Stimulated activated naive CD8-positive, alpha-beta T cell treated with anti-CD3 and anti-CD28 coated beads, Interleukin-15, Interleukin-2, amounts not matched to agents 100 ng/mL and 50 ng/mL, for 24 hours (primary cell): ENCODE measurements around the gene UBE3B.

Experiments
- H3K27ac Mint-ChIP-seq: one replicate; pipeline ENCODE4 v1.8.0; 2021; ENCODE audit warnings: mild to moderate bottlenecking, mixed read lengths
- H3K27me3 Mint-ChIP-seq: one replicate; pipeline ENCODE4 v1.8.0; 2021; ENCODE audit warnings: mixed read lengths
- H3K36me3 Mint-ChIP-seq: one replicate; pipeline ENCODE4 v1.8.0; 2021; ENCODE audit warnings: low read depth, mixed read lengths
- H3K4me1 Mint-ChIP-seq: one replicate; pipeline ENCODE4 v1.8.0; 2021; ENCODE audit warnings: low read depth, mixed read lengths
- H3K4me3 Mint-ChIP-seq: one replicate; pipeline ENCODE4 v1.8.0; 2021; ENCODE audit warnings: mild to moderate bottlenecking, mixed read lengths
- H3K9me3 Mint-ChIP-seq: one replicate; pipeline ENCODE4 v1.8.0; 2021; ENCODE audit warnings: mixed read lengths

UBE3B gene

DNA sequence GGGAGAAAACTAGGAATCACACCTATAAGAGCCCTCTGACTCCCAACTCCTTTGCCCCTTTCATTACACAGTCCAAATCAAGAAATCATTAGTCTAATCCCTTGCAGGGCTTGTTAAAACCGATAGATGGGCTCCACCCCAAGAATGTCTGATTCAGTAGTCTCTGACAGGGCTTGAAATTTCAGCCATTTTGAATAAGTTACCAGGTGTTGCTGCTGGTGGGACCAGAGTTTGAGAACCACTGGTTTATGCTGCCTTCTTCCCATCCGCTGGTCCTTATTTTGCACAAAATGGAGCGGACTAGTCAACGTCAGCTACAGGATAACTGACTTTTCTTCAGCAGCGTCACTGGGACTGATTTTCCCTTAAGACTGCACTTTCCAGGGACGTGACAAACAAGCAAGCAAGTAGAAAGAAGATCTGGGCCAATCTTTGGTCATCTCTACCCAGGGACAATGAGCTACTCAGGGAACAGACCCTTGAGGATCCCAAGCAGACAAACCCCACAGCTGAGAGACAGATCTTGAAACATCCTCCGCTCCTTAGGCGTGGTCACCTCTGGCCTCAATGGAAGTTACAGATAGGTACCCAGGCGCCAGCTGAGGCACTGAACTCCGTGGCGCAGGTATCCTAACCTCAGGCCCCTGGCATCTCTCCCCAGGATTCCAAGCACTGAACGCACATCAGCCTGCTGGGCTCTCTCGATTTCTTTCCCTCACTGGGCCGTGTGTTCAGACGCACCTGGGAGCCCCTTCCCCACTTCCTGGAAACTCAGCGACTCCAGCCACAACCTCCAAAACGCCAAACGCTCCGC lies 1.2 kb upstream of the UBE3B start:
- no peaks in the 10 kb centered on the region for H3K9me3 Mint-ChIP-seq
- H3K36me3 Mint-ChIP-seq, result no peaks in the 10 kb centered on the region
- H3K4me1 Mint-ChIP-seq, result peaks cover 40% of the 10 kb centered on the region
- H3K27ac Mint-ChIP-seq, result peak overlapping the region; percentile 99
- peak overlapping the region; percentile 96 for H3K4me3 Mint-ChIP-seq
- no peaks in the 10 kb centered on the region for H3K27me3 Mint-ChIP-seq

DNA sequence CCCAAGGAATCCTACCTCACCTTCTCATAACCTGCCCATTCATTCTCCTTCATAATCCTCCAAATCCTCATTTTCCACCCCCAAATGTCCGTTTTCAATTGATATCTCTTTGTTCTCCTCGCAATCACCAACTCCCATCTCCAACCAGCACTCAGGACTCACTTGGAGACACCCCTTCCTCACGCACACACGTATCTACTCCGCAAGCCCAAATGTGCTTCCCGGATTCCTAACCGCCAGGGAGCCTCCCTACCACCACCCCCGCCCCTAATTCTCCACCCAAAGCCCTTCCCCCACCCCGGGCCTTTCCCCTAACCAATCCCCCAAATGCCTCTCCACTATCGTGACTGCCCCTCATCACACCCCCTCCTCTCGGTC lies 638 bp upstream of the UBE3B start:
- peak overlapping the region; percentile 99 for H3K27ac Mint-ChIP-seq
- H3K9me3 Mint-ChIP-seq, result no peaks in the 10 kb centered on the region
- H3K36me3 Mint-ChIP-seq, result no peaks in the 10 kb centered on the region
- H3K4me3 Mint-ChIP-seq, result peak overlapping the region; percentile 96
- H3K27me3 Mint-ChIP-seq, result no peaks in the 10 kb centered on the region
- peaks cover 40% of the 10 kb centered on the region for H3K4me1 Mint-ChIP-seq

DNA sequence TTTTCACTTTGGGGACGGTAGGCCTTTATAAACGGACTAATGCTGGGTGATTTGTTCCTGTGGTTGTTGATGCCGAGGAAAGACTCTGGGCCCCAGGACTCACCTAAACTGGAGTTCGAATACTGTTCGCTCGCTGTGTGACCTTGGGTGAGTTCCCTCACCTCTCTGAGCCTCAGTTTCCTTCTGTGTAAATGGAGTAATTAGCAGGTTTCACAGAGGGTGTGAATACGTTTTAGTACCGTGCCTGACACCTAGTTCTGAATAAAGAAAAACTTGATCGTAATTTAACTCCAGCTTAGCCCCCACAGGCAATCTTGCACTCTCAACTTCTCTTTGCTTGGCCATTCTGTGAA lies 505 bp downstream of the UBE3B start:
- H3K4me3 Mint-ChIP-seq, result peak overlapping the region; percentile 96
- H3K27me3 Mint-ChIP-seq, result no peaks in the 10 kb centered on the region
- H3K27ac Mint-ChIP-seq, result peak overlapping the region; percentile 99
- no peaks in the 10 kb centered on the region for H3K36me3 Mint-ChIP-seq
- H3K9me3 Mint-ChIP-seq, result no peaks in the 10 kb centered on the region
- peaks cover 40% of the 10 kb centered on the region for H3K4me1 Mint-ChIP-seq

DNA sequence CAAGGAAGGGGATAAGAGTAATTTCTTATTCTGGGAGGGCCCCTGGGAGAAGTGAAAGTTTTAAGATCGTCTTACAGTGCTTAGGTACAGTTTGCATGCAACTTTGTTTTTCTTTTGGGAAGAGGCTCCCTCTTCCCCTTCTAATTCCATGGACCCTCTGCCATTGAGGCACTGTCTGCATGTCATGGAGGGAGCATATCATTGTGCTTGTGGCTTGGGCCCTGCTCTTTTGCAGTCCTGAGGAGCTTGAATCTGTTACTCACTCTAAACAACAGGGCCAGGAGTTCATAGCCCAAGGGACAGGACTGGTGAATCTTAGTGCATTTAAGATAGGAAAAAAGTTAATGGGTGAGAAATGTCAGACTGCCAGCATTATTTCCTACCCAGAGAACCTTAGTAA lies 2.3 kb downstream of the UBE3B start:
- no peak overlapping the region for H3K27ac Mint-ChIP-seq
- H3K9me3 Mint-ChIP-seq, result no peaks in the 10 kb centered on the region
- peaks cover 34% of the 10 kb centered on the region for H3K4me1 Mint-ChIP-seq
- H3K36me3 Mint-ChIP-seq, result peaks cover 9% of the 10 kb centered on the region
- no peaks in the 10 kb centered on the region for H3K27me3 Mint-ChIP-seq
- no peak overlapping the region for H3K4me3 Mint-ChIP-seq

DNA sequence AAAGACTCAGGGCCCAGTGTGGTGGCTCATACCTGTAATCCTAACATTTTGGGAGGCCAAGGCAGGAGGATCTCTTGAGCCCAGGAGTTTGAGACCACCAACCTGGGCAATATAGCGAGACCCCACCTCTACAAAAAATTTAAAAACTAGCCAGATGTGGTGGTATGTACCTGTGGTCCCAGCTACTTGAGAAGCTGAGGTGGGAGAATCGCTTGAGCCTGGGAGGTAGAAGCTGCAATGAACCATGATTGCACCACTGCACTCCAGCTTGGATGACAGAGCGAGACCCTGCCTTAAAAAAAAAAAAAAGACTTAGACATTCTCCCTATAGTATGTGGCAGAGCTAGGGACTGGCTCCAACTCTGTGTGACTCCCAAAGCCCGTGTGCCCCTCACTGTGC lies 2.9 kb downstream of the UBE3B start:
- no peak overlapping the region for H3K27ac Mint-ChIP-seq
- H3K36me3 Mint-ChIP-seq, result peaks cover 15% of the 10 kb centered on the region
- no peak overlapping the region for H3K4me3 Mint-ChIP-seq
- H3K27me3 Mint-ChIP-seq, result no peaks in the 10 kb centered on the region
- no peaks in the 10 kb centered on the region for H3K9me3 Mint-ChIP-seq
- peaks cover 33% of the 10 kb centered on the region for H3K4me1 Mint-ChIP-seq

DNA sequence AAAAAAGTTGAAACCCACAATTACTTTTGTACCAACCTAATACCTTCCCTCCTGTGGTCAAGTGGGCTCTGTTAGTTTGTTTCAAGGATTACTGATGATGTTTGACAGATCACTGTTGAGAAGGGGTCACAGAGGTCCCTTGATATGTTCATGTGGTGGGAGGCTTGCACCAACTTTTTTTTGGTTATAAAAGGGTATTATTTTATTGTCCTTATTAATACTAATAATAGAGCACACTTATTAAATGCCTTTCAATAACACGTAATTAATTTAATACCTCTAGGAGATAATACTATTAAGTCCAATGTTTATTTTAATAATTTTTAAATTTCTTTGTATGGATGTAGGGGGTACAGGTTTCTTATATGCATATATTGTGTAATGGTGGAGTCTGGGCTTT lies 4.4 kb downstream of the UBE3B start:
- Mint-ChIP-seq H3K9me3 (no peaks in the 10 kb centered on the region), H3K27me3 (no peaks in the 10 kb centered on the region), H3K27ac (no peak overlapping the region), H3K4me1 (peaks cover 18% of the 10 kb centered on the region), H3K4me3 (no peak overlapping the region), H3K36me3 (peaks cover 24% of the 10 kb centered on the region)

DNA sequence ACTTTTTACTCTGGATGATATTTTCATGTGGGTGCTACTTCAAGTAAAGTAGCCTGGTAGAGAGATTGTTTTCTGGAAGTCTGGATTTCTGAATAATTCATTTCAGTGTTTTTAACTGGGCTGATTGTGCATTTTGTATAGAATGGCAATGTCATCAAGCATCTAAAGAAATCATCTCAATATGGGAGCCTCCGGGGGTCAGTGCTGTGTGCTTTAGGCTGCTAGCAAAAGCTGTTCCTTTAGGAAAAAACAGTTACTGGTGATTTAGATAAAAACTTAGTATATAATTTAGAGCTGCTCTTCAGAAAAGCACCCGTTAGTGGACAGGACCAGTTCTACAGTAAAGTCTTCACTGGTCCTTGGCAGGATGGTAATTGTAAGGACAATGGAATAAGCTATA lies 5.1 kb downstream of the UBE3B start:
- Mint-ChIP-seq H3K27me3 (no peaks in the 10 kb centered on the region), H3K4me3 (no peak overlapping the region), H3K27ac (no peak overlapping the region), H3K4me1 (peaks cover 14% of the 10 kb centered on the region), H3K9me3 (no peaks in the 10 kb centered on the region), H3K36me3 (peaks cover 30% of the 10 kb centered on the region)

DNA sequence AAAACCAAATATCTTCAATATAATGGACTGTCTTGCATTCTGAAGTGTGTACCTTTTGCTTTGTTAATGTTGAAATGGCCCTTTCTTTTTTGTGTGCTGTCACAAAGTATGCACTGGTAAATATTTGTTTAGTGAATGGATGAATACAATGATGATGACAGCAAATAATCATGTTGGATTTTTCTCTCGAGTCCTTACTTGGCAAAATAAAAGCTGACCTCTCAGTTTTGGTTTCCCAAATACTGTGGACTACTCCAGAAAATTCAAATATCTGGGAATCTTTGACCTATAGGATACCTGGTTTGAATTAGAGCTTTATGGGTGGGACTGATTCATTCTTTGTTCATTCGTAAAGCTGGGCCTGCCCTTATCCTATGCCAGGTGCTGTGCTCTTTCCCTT lies 5.5 kb downstream of the UBE3B start:
- Mint-ChIP-seq H3K36me3 (peaks cover 34% of the 10 kb centered on the region), H3K9me3 (no peaks in the 10 kb centered on the region), H3K4me3 (no peak overlapping the region), H3K27ac (no peak overlapping the region), H3K27me3 (no peaks in the 10 kb centered on the region), H3K4me1 (peaks cover 14% of the 10 kb centered on the region)

DNA sequence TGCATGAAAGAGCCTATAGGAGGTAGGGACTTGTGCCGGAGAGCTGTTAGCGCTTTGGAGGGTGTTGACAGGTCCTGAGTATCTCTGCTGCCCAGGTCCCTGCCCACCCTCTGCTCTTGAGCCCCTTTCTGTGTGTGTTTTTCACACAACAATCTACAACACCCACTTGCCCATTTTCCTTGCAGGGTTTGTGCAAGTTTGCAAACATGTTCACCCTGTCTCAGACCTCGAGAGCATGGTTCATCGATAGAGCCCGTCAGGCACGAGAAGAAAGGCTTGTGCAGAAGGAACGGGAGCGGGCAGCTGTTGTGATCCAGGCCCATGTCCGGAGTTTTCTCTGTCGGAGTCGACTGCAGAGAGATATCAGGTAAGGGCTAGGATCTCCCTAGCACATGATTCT lies 5.9 kb downstream of the UBE3B start:
- H3K9me3 Mint-ChIP-seq, result no peaks in the 10 kb centered on the region
- H3K4me3 Mint-ChIP-seq, result no peak overlapping the region
- peaks cover 14% of the 10 kb centered on the region for H3K4me1 Mint-ChIP-seq
- no peak overlapping the region for H3K27ac Mint-ChIP-seq
- peaks cover 39% of the 10 kb centered on the region for H3K36me3 Mint-ChIP-seq
- no peaks in the 10 kb centered on the region for H3K27me3 Mint-ChIP-seq

DNA sequence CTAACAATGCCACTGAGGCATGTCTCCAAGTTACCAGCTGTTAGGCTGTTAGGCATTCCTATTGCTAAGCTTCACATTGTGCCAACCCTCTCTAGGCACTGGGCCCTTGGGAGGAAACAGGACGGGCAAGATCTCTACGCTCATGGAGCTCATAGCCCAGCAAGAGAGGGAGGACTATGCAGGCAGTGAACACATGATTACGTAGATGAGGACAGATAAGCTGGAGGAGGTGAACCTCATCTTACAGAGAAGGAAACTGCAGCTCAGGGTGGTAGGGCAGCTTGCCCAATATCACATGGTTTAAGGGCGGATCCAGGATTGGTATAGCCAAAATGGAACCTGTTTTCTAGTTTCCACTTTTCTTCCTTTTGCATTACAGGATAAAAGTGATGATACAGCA lies 7.8 kb downstream of the UBE3B start:
- Mint-ChIP-seq H3K27ac (no peak overlapping the region), H3K36me3 (peaks cover 52% of the 10 kb centered on the region), H3K27me3 (no peaks in the 10 kb centered on the region), H3K4me3 (no peak overlapping the region), H3K9me3 (no peaks in the 10 kb centered on the region), H3K4me1 (no peaks in the 10 kb centered on the region)

DNA sequence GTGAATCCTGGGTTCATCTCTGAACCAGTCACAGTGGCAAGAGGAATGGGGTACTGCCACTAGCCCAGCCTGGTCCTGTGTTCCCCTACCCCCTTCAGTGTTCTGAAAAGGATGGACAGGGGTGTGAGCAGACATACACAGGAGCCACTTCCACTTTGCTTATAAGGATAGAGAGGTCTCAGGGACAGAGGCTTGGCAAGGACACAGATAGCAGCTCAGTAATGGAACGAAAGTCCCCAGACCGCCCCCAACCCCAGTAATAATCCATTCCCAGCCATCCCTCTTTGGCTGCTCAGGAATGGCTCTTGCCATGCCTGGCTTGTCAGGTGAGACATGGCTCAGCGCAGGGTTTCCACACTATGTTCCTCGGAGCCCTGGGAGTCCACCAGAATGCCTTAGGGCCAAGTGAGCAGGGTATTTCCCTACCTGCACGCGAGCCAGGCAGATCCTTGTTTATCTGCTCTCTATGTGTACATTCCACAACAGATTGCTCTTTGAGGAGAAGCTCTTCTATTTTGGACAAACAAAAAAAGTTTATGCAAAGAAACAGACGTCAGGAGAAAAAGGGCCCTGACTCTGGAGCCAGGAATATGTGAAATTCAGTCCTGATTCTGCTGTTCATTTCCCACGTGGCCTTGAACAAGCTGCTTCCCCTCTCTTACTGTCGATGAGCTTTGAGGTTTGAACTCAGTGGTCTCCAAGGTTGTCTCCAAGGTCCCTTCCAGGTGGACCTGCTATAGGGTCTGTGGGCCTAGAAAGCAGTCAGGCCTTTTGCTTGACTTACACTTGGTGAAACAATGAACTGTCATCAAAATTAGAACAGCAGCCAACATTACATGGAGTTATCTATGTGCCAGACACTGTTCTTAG lies 10.0 kb downstream of the UBE3B start:
- H3K4me3 Mint-ChIP-seq, result no peak overlapping the region
- no peak overlapping the region for H3K27ac Mint-ChIP-seq
- no peaks in the 10 kb centered on the region for H3K4me1 Mint-ChIP-seq
- no peaks in the 10 kb centered on the region for H3K27me3 Mint-ChIP-seq
- H3K9me3 Mint-ChIP-seq, result no peaks in the 10 kb centered on the region
- H3K36me3 Mint-ChIP-seq, result peaks cover 59% of the 10 kb centered on the region

DNA sequence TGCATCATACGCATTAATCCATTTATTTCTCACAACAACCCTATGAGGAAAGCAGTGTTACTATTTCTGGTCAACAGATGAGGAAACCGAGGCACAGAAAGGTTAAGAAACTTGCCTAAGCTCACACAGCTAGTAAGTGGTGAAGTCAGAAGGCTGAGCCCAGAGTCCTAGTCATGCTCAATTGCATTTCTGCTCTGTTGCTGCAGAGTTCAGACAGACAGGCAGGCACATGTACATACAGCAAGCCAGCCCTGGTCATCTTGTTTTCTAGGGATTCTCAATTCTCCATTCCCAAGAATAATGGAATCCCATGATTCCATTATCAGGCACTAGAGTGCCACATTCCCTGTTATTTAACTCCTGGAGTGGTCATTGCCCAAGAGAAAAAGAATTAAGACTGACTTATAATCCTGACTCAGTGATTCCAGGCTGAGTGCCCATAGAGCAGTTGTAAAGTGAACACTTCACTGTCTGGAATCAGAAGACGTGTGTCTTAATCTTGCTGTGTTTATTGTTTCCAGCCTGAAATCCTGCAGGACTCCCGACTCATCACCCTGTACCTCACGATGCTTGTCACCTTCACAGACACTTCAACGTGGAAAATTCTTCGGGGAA lies 10.7 kb downstream of the UBE3B start:
- no peak overlapping the region for H3K4me3 Mint-ChIP-seq
- peaks cover 60% of the 10 kb centered on the region for H3K36me3 Mint-ChIP-seq
- H3K9me3 Mint-ChIP-seq, result no peaks in the 10 kb centered on the region

DNA sequence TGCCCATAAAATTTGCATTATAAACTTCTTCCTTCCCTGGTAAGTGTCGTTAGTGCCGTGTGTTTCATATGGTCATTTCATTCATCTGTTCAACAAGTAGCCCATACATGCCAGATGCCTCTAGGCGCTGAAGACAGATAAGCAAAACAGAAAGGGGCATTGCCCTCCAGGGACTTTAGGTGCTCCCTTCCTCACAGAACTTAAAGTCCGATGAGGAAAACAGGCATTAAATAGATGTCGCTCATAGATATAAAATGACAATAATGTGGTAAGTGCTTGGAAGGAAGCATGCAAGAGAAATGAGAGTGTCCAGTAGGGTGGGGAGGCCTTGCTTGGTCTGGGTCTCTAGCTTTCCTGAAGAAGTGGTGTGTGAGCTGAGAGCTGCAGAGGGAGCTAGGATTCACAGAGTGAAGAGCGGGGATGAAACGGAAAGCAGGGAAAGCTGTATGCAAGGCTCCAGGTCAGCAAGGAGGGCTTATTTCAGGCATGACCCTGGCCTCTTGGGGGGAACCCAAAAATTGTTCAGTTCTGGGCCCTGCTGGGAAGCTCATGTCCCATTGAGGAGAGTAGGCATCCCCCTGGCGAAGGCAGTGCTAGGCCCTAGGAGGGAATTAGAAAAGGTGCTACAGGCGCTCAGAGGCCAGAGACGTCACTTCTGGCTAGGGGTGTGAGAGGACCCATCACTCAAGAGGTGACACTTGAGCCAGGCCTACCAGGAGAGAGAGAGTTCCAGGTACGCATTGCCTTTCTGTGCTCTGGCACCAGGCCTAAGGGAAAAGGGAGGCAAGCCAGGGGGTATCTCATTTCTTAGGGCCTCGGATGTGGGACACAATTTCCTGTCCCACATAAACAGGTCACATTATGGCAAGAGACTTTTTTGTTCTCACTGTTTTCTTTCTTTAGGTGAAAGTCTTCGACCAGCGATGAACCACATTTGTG lies 11.9 kb downstream of the UBE3B start:
- Mint-ChIP-seq H3K4me3 (no peak overlapping the region), H3K9me3 (no peaks in the 10 kb centered on the region), H3K27me3 (no peaks in the 10 kb centered on the region), H3K36me3 (peaks cover 62% of the 10 kb centered on the region), H3K4me1 (no peaks in the 10 kb centered on the region), H3K27ac (no peak overlapping the region)

More for the DNA sequence above, 10.7 kb downstream of the UBE3B start:
- Mint-ChIP-seq H3K27ac (no peak overlapping the region), H3K27me3 (no peaks in the 10 kb centered on the region), H3K4me1 (no peaks in the 10 kb centered on the region)

DNA sequence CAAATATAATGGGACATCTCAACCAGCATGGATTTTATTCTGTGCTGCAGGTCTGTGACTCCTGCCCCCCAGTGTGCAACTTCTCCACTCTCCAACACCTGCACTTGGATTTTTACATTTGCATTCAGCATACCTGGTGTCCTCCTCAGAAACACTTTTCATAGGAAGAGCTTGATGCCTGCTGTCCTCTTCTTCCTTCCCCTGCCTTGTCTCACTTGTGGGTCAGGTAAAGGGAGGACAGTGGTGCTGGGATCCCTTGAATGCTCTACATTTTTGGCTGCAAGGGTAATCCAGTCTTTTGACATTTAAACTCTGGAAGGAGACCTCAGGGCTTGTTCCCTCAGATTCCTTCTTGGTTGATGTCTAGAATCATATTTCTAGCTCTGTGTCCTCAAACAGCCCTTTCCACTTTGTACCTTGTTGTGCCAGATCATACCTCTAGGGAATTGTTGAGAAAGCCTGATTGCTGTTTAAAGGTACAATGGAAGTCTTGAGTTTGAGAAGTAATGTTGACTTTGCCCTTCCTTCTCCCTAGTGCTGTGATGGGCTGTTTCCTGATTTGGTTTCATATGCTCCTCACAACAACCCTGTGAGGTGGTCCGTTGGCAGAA lies 12.6 kb downstream of the UBE3B start:
- no peak overlapping the region for H3K27ac Mint-ChIP-seq
- no peaks in the 10 kb centered on the region for H3K9me3 Mint-ChIP-seq
- H3K27me3 Mint-ChIP-seq, result no peaks in the 10 kb centered on the region
- H3K4me1 Mint-ChIP-seq, result no peaks in the 10 kb centered on the region
- H3K4me3 Mint-ChIP-seq, result no peak overlapping the region
- peaks cover 63% of the 10 kb centered on the region for H3K36me3 Mint-ChIP-seq
